Uterus (tissue), 2 donors: ENCODE measurements around the gene MAML1.

Experiments used
- POLR2A ChIP-seq, 2 donors: fragments of 450-650 bp; IDR thresholded peaks; one replicate each; pipeline ENCODE4 v1.6.1; 2016; ENCODE audit warnings: antibody characterized with exemption in 2 of 2, mild to moderate bottlenecking in 1 of 2, moderate library complexity in 1 of 2
- TF ChIP-seq, protein P1 (sequence below), 4 experiments: fragments of 200-600 bp in 2 of 4; fragments of 450-650 bp in 2 of 4; sonication (generic) in 2 of 4; IDR thresholded peaks; one replicate each; pipeline ENCODE4 v1.5.1; 2016 to 2019; ENCODE audit warnings: antibody characterized with exemption in 4 of 4, mild to moderate bottlenecking in 2 of 4, moderate library complexity in 1 of 4

DNA sequence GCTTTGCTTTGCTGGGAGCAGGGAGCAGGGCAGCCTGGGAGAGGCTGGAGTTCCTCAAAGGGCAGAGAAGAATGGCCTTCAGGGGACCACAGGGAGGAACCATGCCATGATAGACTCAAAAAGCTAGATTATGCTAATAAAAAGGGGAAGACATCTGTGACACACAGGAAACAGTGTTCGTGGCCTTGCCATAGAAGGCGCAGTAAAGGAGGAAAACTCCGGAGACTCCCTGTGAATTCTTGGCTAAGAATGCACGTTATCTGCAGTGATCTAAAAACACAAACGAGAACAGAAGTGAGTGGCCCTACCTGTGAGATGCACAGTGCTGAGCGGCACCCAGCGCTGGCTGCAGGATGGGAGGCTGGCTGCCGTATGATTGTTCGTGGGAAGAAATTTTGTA is 45.3 kb downstream of the MAML1 start:
- TF ChIP-seq, protein P1, sequence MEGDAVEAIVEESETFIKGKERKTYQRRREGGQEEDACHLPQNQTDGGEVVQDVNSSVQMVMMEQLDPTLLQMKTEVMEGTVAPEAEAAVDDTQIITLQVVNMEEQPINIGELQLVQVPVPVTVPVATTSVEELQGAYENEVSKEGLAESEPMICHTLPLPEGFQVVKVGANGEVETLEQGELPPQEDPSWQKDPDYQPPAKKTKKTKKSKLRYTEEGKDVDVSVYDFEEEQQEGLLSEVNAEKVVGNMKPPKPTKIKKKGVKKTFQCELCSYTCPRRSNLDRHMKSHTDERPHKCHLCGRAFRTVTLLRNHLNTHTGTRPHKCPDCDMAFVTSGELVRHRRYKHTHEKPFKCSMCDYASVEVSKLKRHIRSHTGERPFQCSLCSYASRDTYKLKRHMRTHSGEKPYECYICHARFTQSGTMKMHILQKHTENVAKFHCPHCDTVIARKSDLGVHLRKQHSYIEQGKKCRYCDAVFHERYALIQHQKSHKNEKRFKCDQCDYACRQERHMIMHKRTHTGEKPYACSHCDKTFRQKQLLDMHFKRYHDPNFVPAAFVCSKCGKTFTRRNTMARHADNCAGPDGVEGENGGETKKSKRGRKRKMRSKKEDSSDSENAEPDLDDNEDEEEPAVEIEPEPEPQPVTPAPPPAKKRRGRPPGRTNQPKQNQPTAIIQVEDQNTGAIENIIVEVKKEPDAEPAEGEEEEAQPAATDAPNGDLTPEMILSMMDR (IDR thresholded peaks at IDR 0.05), result no peak
- no peak for TF ChIP-seq POLR2A (IDR thresholded peaks at IDR 0.05)
